ENCODE measurements around the gene CLINT1.

CLINT1 gene

DNA sequence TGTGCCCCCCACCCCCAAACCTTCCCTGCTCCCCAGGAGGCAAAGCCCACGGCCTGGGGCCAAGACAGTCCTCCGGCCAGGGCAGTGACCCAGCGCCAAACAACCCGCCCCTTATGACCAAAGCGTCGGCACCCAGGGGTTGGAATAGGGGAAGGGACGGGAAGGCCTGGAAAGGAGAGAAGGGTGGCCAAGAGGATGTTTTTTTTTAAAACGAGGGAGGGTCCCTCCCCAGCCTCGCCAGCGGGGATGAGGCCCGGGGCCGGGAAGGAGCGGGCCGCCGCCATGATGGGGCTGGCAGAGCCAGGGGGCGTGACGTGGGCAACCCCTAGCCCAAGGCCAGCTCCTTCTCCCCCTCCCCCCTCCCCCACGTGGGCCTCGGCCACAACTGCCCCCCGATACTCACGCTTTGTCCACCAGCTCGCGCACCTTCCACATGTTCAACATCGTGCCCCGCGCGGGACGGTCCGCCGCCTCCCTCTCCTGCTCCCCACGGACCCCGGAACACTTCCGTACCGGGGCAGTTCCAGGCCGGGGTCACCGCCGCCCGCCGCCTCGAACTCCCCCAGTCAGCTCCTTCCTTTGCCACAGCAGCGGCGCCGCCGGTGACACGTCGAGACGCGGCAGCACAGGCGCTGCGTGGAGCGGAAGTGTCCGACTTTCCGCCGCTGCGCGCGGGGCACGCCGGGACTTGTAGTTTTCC is at the start of gene CLINT1:
Gene CLINT1, minus strand, starts transcription at position 619 of the 700 bp plus-strand sequence. Its CDS starts 175 bp downstream, at position 444.
- H3K4me3 ChIP-seq (ENCODE audit: low read depth, low read length): peak within 1 kb of the TSS; percentile 98
- TF ChIP-seq, protein P1, sequence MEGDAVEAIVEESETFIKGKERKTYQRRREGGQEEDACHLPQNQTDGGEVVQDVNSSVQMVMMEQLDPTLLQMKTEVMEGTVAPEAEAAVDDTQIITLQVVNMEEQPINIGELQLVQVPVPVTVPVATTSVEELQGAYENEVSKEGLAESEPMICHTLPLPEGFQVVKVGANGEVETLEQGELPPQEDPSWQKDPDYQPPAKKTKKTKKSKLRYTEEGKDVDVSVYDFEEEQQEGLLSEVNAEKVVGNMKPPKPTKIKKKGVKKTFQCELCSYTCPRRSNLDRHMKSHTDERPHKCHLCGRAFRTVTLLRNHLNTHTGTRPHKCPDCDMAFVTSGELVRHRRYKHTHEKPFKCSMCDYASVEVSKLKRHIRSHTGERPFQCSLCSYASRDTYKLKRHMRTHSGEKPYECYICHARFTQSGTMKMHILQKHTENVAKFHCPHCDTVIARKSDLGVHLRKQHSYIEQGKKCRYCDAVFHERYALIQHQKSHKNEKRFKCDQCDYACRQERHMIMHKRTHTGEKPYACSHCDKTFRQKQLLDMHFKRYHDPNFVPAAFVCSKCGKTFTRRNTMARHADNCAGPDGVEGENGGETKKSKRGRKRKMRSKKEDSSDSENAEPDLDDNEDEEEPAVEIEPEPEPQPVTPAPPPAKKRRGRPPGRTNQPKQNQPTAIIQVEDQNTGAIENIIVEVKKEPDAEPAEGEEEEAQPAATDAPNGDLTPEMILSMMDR (IDR thresholded peaks at IDR 0.05; ENCODE audit: low read depth, low read length): no peak

DNA sequence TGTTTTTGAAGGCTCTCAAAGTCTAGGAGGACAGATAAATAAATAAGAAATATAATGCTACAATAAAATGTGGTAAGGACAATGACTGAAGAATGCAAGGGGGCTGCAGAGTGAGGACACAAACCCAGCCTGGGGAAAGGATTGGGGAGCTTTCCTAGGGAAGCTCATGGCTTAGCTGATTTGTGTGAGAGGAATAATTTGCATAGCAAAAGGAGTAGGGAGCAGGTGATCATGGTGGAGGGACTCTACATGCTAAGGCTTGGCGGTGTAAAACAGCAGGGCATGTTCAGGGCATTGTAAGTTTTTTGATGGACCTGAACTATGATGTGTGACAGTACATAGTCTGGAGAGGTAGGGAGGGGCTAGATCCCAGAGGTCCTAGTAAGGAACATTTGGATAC is 49.5 kb upstream of the CLINT1 start:
- no peak overlapping the region for H3K4me3 ChIP-seq (ENCODE audit: low read depth, low read length)
- TF ChIP-seq, protein P1 (IDR thresholded peaks at IDR 0.05; ENCODE audit: low read depth, low read length): no peak

DNA sequence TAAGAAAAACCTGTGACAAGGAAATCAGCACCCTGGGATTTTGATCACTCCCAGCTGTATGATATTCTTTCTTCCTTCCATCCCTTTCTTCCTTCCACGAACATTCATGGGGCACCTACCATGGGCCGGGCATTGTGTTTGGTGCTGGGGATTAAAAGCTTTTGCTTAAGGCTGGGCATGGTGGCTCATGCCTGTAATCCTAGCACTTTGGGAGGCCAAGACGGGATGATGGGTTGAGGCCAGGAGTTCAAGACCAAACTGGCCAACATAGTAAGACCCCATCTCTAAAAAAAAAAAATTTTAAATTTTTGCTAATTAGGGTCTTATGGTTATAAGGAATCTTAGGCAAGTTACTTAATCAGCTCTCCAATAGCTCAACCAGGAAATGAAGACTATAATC is 48.5 kb upstream of the CLINT1 start:
- TF ChIP-seq, protein P1 (IDR thresholded peaks at IDR 0.05; ENCODE audit: low read depth, low read length): no peak

DNA sequence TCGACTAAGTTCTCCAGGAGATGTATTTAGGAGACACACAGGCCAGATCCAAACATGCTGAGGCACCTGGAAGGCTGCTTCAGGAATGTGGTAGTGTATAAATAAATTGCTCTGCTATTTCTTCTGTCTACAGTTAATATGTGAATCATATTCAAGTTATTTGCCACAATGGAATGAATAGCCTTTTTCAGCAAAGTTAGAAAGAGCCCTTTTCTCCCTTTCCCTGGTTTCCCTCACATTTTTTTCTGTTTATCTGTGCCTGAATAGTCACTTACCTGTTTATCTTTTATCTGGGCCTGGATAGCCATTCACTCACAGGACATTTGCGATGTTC is 44.1 kb upstream of the CLINT1 start:
- TF ChIP-seq, protein P1 (IDR thresholded peaks at IDR 0.05; ENCODE audit: low read depth, low read length): no peak
- H3K4me3 ChIP-seq (ENCODE audit: low read depth, low read length): no peak overlapping the region

More for the DNA sequence above, 48.5 kb upstream of the CLINT1 start:
- H3K4me3 ChIP-seq (ENCODE audit: low read depth, low read length): no peak overlapping the region

DNA sequence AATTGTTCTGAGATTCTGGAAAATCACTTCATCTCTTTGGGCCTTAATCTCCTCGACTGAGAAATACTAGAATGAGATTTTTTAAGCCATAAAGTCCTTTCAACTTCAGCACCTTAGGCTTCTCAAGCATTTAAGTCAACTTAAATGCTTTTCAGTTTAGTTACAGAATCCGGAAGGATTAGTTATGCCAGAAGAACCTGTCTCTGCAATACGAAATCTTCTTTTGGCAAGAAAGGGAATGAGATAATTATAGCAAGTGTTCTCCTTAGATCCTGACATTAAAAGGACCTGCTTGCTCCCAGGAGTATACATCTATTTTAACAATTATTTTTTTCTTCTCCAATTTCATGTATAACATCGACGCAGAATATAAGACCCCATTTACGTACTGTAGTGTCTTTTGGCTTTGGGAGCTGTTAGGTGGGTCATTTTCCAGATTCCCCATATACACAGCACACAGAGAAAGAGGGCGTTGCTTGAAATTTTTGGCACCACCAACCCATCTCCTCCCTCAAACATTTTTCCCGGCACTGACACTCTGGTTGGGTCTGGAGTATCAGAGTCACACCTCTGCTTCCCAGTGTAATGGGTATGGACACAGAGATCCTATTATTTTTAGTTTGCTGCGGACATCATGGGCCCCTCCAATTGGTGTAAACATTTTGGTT is 43.6 kb upstream of the CLINT1 start:
- TF ChIP-seq, protein P1 (IDR thresholded peaks at IDR 0.05; ENCODE audit: low read depth, low read length): no peak
- H3K4me3 ChIP-seq (ENCODE audit: low read depth, low read length): no peak overlapping the region

DNA sequence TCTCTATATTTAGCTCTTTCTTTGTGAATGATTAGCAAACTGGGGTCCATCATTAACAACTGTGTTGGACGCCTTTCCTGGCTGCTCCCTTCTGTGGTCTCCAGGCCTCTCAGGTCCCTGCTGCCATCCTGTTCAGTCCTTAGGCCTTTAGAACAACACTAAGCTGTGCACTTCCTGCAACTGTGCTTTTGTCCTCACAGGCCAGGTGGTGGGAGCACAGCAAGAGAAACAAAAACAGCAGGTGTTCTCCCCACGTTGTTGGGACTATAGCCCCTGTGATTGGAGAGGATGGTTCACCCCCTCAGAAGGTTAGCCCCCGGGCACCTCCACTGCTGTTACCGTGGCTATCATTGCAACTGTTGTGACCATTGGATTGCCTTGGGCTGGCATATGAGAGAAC is 41.7 kb upstream of the CLINT1 start:
- no peak overlapping the region for H3K4me3 ChIP-seq (ENCODE audit: low read depth, low read length)
- TF ChIP-seq, protein P1 (IDR thresholded peaks at IDR 0.05; ENCODE audit: low read depth, low read length): no peak

DNA sequence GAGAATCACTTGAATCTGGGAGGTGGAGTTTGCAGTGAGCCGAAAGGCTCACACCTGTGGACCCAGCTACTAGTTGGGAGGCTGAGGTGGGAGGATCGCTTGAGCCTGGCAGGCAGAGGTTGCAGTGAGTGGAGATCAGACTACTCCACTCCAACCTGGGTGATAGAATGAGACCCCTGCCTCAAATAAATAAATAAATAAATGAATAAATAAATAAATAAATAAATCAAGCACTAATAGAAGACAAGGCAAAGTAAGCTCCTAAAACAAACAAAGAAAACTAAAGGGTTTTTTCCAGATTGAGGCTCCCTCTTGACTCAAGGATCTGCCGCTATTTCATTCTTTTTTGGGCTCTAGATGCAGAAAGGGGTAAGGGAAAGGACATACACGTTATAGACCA is 34.7 kb upstream of the CLINT1 start:
- H3K4me3 ChIP-seq (ENCODE audit: low read depth, low read length): no peak overlapping the region
- TF ChIP-seq, protein P1 (IDR thresholded peaks at IDR 0.05; ENCODE audit: low read depth, low read length): no peak

Measured in WI38 (cell line).